ENCODE results near the gene KCNK5. TPM values are rescaled to one million over a fixed set of nuclear protein-coding genes. Genes with fewer than 3 reads are reported as not detected.

KCNK5 gene
- total RNA-seq, 1 experiment from 2014 or later = 19.8 TPM

DNA sequence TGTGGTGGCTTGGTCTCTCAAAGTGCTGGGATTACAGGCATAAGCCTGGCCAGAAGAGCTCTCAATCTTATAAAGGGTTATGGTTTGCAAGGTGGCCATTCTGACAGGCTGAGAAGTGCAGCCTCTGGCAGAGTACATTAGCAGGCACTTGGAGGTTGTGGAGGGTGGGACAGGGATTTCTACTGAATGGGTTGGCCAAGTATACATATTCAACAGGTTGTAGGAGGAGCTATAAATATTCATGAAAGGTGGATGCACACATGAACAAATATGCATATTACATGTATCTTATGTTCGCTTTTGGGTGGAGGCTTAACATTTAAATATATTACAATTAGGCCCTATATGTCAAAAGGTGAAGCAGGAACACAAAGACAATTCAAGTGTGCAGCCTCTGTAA lies 20.0 kb upstream of the KCNK5 start:
- intact Hi-C loops (cut with micrococcal nuclease; ENCODE audit: unreplicated experiment) = no loop called here
- CTCF ChIA-PET = no interaction called here
- no TSS peak for BruUV-seq (replicated peaks)

DNA sequence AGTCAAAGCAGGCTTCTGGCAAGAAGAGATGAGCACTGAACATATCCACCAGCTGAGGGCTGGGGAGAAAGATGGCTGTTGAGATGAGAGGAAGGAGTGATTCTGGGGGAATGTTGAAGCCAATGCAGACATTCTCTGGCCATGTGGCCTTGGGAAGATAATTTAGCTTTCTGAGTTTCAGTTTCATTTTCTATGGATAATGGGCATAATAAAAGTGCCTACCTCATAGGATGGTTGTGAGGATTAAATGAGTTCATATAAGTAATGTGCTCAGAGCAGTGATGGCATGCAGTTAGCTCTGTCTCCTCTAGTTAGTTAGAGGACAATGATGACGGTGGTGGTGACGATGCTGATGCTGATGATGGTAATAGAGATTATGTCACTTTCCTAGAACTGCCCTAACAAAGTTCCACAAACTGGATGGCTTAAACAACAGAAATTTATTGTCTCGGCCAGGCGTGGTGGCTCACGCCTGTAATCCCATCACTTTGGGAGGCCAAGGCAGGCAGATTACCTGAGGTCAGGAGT lies 18.5 kb upstream of the KCNK5 start:
- DNase-seq = no peak
- Histone ChIP-seq H3K27me3 (replicated peaks; ENCODE audit: control insufficient read depth, insufficient read depth, low read length) (no peaks in the 10 kb centered on the region), H3K9me3 (no peaks in the 10 kb centered on the region), H3K36me3 (ENCODE audit: control insufficient read depth, insufficient read depth, low read length) (no peaks in the 10 kb centered on the region), H3K4me3 (ENCODE audit: low read depth, low read length) (no peak overlapping the region), H3K4me1 (no peaks in the 10 kb centered on the region)
- BruUV-seq (replicated peaks) = no TSS peak
- Mint-ChIP-seq H3K4me3 (ENCODE audit: unreplicated experiment) (no peak overlapping the region), H3K27me3 (ENCODE audit: insufficient read depth, unreplicated experiment) (no peaks in the 10 kb centered on the region), H3K36me3 (ENCODE audit: insufficient read depth, unreplicated experiment) (no peaks in the 10 kb centered on the region), H3K27ac (ENCODE audit: unreplicated experiment) (no peak overlapping the region), H3K9me3 (ENCODE audit: unreplicated experiment) (no peaks in the 10 kb centered on the region), H3K4me1 (ENCODE audit: low read depth, unreplicated experiment) (peaks cover 7% of the 10 kb centered on the region)
- POLR2A ChIA-PET = no interaction called here
- intact Hi-C loops (cut with micrococcal nuclease; ENCODE audit: unreplicated experiment) = no loop called here
- TF ChIP-seq, protein P1, sequence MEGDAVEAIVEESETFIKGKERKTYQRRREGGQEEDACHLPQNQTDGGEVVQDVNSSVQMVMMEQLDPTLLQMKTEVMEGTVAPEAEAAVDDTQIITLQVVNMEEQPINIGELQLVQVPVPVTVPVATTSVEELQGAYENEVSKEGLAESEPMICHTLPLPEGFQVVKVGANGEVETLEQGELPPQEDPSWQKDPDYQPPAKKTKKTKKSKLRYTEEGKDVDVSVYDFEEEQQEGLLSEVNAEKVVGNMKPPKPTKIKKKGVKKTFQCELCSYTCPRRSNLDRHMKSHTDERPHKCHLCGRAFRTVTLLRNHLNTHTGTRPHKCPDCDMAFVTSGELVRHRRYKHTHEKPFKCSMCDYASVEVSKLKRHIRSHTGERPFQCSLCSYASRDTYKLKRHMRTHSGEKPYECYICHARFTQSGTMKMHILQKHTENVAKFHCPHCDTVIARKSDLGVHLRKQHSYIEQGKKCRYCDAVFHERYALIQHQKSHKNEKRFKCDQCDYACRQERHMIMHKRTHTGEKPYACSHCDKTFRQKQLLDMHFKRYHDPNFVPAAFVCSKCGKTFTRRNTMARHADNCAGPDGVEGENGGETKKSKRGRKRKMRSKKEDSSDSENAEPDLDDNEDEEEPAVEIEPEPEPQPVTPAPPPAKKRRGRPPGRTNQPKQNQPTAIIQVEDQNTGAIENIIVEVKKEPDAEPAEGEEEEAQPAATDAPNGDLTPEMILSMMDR (IDR thresholded peaks at IDR 0.05; ENCODE audit: insufficient read depth in 1 of 2, low read depth in 1 of 2, low read length in 1 of 2, severe bottlenecking in 1 of 2, unreplicated experiment in 1 of 2) = no peak
- CTCF ChIA-PET = no interaction called here

More for the DNA sequence above, 20.0 kb upstream of the KCNK5 start:
- H3K9me3 Mint-ChIP-seq (ENCODE audit: unreplicated experiment) = peaks cover 8% of the 10 kb centered on the region
- no peak for DNase-seq
- no peak overlapping the region for H3K4me3 ChIP-seq (ENCODE audit: low read depth, low read length)
- H3K9me3 ChIP-seq = no peaks in the 10 kb centered on the region
- H3K4me1 Mint-ChIP-seq (ENCODE audit: low read depth, unreplicated experiment) = no peaks in the 10 kb centered on the region
- no peaks in the 10 kb centered on the region for H3K36me3 ChIP-seq (ENCODE audit: control insufficient read depth, insufficient read depth, low read length)
- no peaks in the 10 kb centered on the region for H3K4me1 ChIP-seq
- no peak overlapping the region for H3K27ac Mint-ChIP-seq (ENCODE audit: unreplicated experiment)
- H3K36me3 Mint-ChIP-seq (ENCODE audit: insufficient read depth, unreplicated experiment) = no peaks in the 10 kb centered on the region
- POLR2A ChIA-PET = no interaction called here
- no peak overlapping the region for H3K4me3 Mint-ChIP-seq (ENCODE audit: unreplicated experiment)
- no peaks in the 10 kb centered on the region for H3K27me3 ChIP-seq (replicated peaks; ENCODE audit: control insufficient read depth, insufficient read depth, low read length)
- TF ChIP-seq, protein P1 (IDR thresholded peaks at IDR 0.05; ENCODE audit: insufficient read depth in 1 of 2, low read depth in 1 of 2, low read length in 1 of 2, severe bottlenecking in 1 of 2, unreplicated experiment in 1 of 2) = no peak
- H3K27me3 Mint-ChIP-seq (ENCODE audit: insufficient read depth, unreplicated experiment) = no peaks in the 10 kb centered on the region

DNA sequence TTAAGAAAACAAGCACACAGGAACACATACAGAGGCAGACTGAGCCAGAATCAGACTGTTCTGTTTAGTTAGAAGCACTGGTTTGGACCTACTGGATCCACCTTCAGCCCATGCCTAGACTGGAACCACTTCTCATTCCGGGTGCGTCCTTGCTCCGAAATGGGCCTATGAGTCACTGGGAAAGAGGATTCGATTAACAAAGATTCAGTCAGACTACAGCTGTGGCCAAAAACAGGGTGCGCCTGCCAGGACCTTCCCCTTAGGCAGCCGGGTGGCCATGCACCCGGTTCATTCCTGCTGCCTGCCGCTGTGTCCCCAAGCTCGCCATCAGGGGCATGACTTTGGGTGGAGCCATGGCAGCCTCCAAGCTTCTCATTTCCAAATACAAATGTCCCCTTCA lies 14.5 kb upstream of the KCNK5 start:
- Mint-ChIP-seq H3K4me3 (ENCODE audit: unreplicated experiment) (no peak overlapping the region), H3K36me3 (ENCODE audit: insufficient read depth, unreplicated experiment) (no peaks in the 10 kb centered on the region), H3K4me1 (ENCODE audit: low read depth, unreplicated experiment) (peaks cover 7% of the 10 kb centered on the region), H3K9me3 (ENCODE audit: unreplicated experiment) (no peaks in the 10 kb centered on the region), H3K27ac (ENCODE audit: unreplicated experiment) (no peak overlapping the region), H3K27me3 (ENCODE audit: insufficient read depth, unreplicated experiment) (no peaks in the 10 kb centered on the region)
- Histone ChIP-seq H3K27me3 (replicated peaks; ENCODE audit: control insufficient read depth, insufficient read depth, low read length) (no peaks in the 10 kb centered on the region), H3K36me3 (ENCODE audit: control insufficient read depth, insufficient read depth, low read length) (no peaks in the 10 kb centered on the region), H3K4me1 (no peaks in the 10 kb centered on the region), H3K4me3 (ENCODE audit: low read depth, low read length) (no peak overlapping the region), H3K9me3 (no peaks in the 10 kb centered on the region)
- TF ChIP-seq, protein P1 (IDR thresholded peaks at IDR 0.05; ENCODE audit: insufficient read depth in 1 of 2, low read depth in 1 of 2, low read length in 1 of 2, severe bottlenecking in 1 of 2, unreplicated experiment in 1 of 2) = no peak
- DNase-seq = no peak
- intact Hi-C loops (cut with micrococcal nuclease; ENCODE audit: unreplicated experiment) = no loop called here
- ChIA-PET POLR2A (no interaction called here), CTCF (no interaction called here)
- BruUV-seq (replicated peaks) = no TSS peak

All from Caco-2 (cell line).